ENCODE measurements around the gene ANKS3.

GRCh38 chr16:4687416-4687815, 46.7 kb downstream of the ANKS3 start:
- TF ChIP-seq CTCF (conservative IDR thresholded peaks at IDR 0.05; ENCODE audit: low read depth in 2 of 2), result no peak
- TF ChIP-seq ZNF331 (CRISPR knock-in tag; IDR thresholded peaks at IDR 0.05; ENCODE audit: low read depth), result no peak
